Endothelial cell of umbilical vein (primary cell): ENCODE data around the gene ZBTB37. TPM values are rescaled to one million over a fixed set of nuclear protein-coding genes. Genes with fewer than 3 reads are reported as not detected.

ENCODE experiments used
- BruUV-seq: library from RNA; stranded (reverse); fragments of 400-500 nt; replicated peaks from 2 replicates; lab custom pipeline; 2021; lab: Mats Ljungman, UMichigan
- CTCF ChIA-PET: fragments of 300-600, 350-600 bp; sonication (Branson Sonifier 250); formaldehyde crosslinking; loops from one replicate; lab custom pipeline; 2021; ENCODE audit warnings: antibody characterized with exemption, inconsistent platforms; lab: Charles Lee
- POLR2A ChIA-PET: fragments of 300-600, 350-600 bp; sonication (Branson Sonifier 250); formaldehyde crosslinking; loops from one replicate; lab custom pipeline; 2021; ENCODE audit warnings: antibody characterized with exemption, inconsistent platforms; lab: Charles Lee
- DNase-seq: peaks from one replicate; pipeline ENCODE4 v3.0.0-alpha.2; 2011; ENCODE audit warnings: low read depth, low spot score
- FAIRE-seq: peaks from 2 replicates; lab custom pipeline; 2011; peaks lifted over from hg19 to GRCh38; lab: Jason Lieb, UNC
- H2AFZ ChIP-seq: 2 replicates; pipeline ENCODE4 v1.6.0; 2012; ENCODE audit warnings: low read depth, low read length, control low read depth, inconsistent platforms
- H3K27ac ChIP-seq: 2 replicates; pipeline ENCODE4 v1.5.1; 2011; ENCODE audit warnings: low read depth, mild to moderate bottlenecking, control low read depth, low read length, moderate library complexity; ENCODE audit not compliant: insufficient read depth
- H3K27me3 ChIP-seq, 2 experiments: 2 replicates each; pipeline versions ENCODE4 v1.6.0 to v1.6.1; 2011; ENCODE audit warnings: low read length in 2 of 2, mixed read lengths in 1 of 2; ENCODE audit not compliant: control insufficient read depth in 2 of 2, insufficient read depth in 2 of 2
- H3K36me3 ChIP-seq, 2 experiments: 2 replicates in 1 of 2; 3 replicates in 1 of 2; pipeline ENCODE4 v1.5.1; 2011; ENCODE audit warnings: low read length in 2 of 2, mild to moderate bottlenecking in 1 of 2, moderate library complexity in 1 of 2; ENCODE audit not compliant: control insufficient read depth in 2 of 2, insufficient read depth in 2 of 2; ENCODE audit errors: extremely low read depth in 1 of 2
- H3K4me1 ChIP-seq: 3 replicates; pipeline ENCODE4 v1.5.1; 2011; ENCODE audit warnings: mild to moderate bottlenecking, low read length; ENCODE audit not compliant: control insufficient read depth, insufficient read depth; ENCODE audit errors: extremely low read depth
- H3K4me2 ChIP-seq: 2 replicates; pipeline ENCODE4 v1.6.1; 2011; ENCODE audit warnings: low read length, control low read depth, mixed read lengths; ENCODE audit not compliant: insufficient read depth
- H3K4me3 ChIP-seq, 3 experiments: fragments of 200-600 bp in 1 of 3; sonication (generic), shearing (Covaris generic) in 1 of 3; replicated peaks in 1 of 3; 2 replicates each; pipeline ENCODE4 v1.5.1; 2011 to 2016; ENCODE audit warnings: control low read depth in 3 of 3, low read length in 3 of 3, mild to moderate bottlenecking in 2 of 3, inconsistent platforms in 1 of 3, low read depth in 1 of 3, moderate library complexity in 1 of 3; ENCODE audit not compliant: insufficient read depth in 1 of 3
- H3K79me2 ChIP-seq: 2 replicates; pipeline ENCODE4 v1.6.0; 2012; ENCODE audit warnings: low read length, inconsistent platforms; ENCODE audit not compliant: control insufficient read depth, insufficient read depth
- H3K9ac ChIP-seq: replicated peaks from 2 replicates; pipeline ENCODE3; 2011; ENCODE audit warnings: low read length, control low read depth; ENCODE audit not compliant: insufficient read depth; ENCODE audit errors: extremely low read depth
- H3K9me1 ChIP-seq: replicated peaks from 3 replicates; pipeline ENCODE4 v1.6.0; 2011; ENCODE audit warnings: mild to moderate bottlenecking, low read length; ENCODE audit not compliant: control insufficient read depth, insufficient read depth; ENCODE audit errors: extremely low read depth
- H3K9me3 ChIP-seq: replicated peaks from 2 replicates; pipeline ENCODE4 v1.5.1; 2012; ENCODE audit warnings: low read length, inconsistent platforms; ENCODE audit not compliant: control insufficient read depth, insufficient read depth
- H4K20me1 ChIP-seq: replicated peaks from 2 replicates; pipeline ENCODE3; 2011; ENCODE audit warnings: mild to moderate bottlenecking, low read length; ENCODE audit not compliant: control insufficient read depth, insufficient read depth; ENCODE audit errors: extremely low read depth
- EZH2 ChIP-seq: IDR thresholded peaks from 2 replicates; pipeline ENCODE4 v1.6.1; 2012; ENCODE audit warnings: borderline replicate concordance, low read depth, mild to moderate bottlenecking, moderate library complexity, low read length, inconsistent platforms; ENCODE audit not compliant: severe bottlenecking
- FOS ChIP-seq: IDR thresholded peaks from 2 replicates; pipeline ENCODE4 v1.6.1; 2011; ENCODE audit warnings: mild to moderate bottlenecking, low read length, moderate library complexity, borderline replicate concordance; ENCODE audit not compliant: insufficient read depth
- GATA2 ChIP-seq: IDR thresholded peaks from 2 replicates; pipeline ENCODE4 v1.7.0; 2011; ENCODE audit warnings: low read depth, mild to moderate bottlenecking, moderate library complexity, mixed read lengths, low read length; ENCODE audit not compliant: insufficient read length, insufficient read depth
- JUN ChIP-seq: IDR thresholded peaks from 2 replicates; pipeline ENCODE4 v1.6.1; 2011; ENCODE audit warnings: borderline replicate concordance, low read depth; ENCODE audit not compliant: insufficient read length, insufficient read depth
- MAX ChIP-seq: IDR thresholded peaks from 2 replicates; pipeline ENCODE4 v1.6.1; 2011; ENCODE audit not compliant: insufficient read depth, insufficient read length
- MYC ChIP-seq: IDR thresholded peaks from one replicate; pipeline ENCODE4 v1.6.1; 2011; ENCODE audit warnings: mild to moderate bottlenecking, low read depth, low read length
- POLR2A ChIP-seq: IDR thresholded peaks from 2 replicates; pipeline ENCODE4 v1.6.1; 2012; ENCODE audit warnings: low read depth, mild to moderate bottlenecking, control low read depth, low read length
- POLR2AphosphoS5 ChIP-seq: IDR thresholded peaks from 2 replicates; pipeline ENCODE4 v1.6.1; 2012; ENCODE audit warnings: low read depth, mild to moderate bottlenecking, control low read depth, low read length, moderate library complexity; ENCODE audit not compliant: insufficient read depth
- dilution Hi-C: fragments of 300-500 bp; cut with MboI; formaldehyde crosslinking; loops from one replicate; pipeline ENCODE4 v1.15.0; 2019; ENCODE audit warnings: low sequenced_read_pairs; ENCODE audit not compliant: extremely low pct_ligation_motif_present
- intact Hi-C: fragments of 100-400 bp; cut with micrococcal nuclease; formaldehyde crosslinking; loops from one replicate; pipeline ENCODE4 v1.10.0; 2022
- polyA plus RNA-seq, 4 experiments: library from polyadenylated mRNA; depleted of rRNA in 3 of 4; stranded (reverse) in 3 of 4; unstranded in 1 of 4; fragments of >200 nt; gene quantifications; 2 replicates each; pipeline versions ENCODE4 v1.2.1 to v1.2.3, GENCODE V29; 2011 to 2012; ENCODE audit warnings: missing spikeins in 1 of 4
- total RNA-seq: library from RNA; stranded (reverse); gene quantifications from 2 replicates; pipeline ENCODE4 v1.2.3, GENCODE V29; 2021
- TF ChIP-seq, protein P1 (sequence below), 2 donors: IDR thresholded peaks; 1 replicate in 1 of 2; 2 replicates in 1 of 2; pipeline ENCODE4 v1.5.1; 2011; ENCODE audit warnings: low read length in 2 of 2, mild to moderate bottlenecking in 2 of 2, moderate library complexity in 2 of 2, control low read depth in 1 of 2, inconsistent platforms in 1 of 2, low read depth in 1 of 2; ENCODE audit not compliant: insufficient read depth in 1 of 2; ENCODE audit errors: extremely low read depth in 1 of 2

Gene ZBTB37
- total and polyA plus RNA-seq, 2 donors (not counting 3 experiments of a cell fraction or from before 2014, with no cell fraction given): 0.94 to 5.9 TPM

DNA sequence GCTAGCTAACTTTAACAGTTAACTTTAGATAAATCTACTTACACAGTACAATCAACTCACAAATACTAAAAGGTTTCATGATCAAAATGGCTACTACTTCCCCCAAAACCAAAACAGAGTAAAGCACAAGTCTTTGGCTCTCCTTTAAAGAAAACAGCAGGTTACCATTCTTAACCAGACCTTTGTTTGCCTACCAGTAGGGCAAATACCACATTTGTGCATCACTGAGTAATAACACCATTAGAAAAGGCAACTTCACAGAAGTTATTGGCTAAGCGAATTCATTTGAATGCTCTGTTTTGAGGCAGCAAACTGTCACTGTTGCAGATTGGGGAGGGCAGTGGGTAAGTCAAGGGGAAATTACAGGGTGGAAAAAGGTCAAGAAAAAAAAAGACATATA lies 66.3 kb downstream of the ZBTB37 start:
- intact Hi-C loops: no loop called here
- DNase-seq (no peak), FAIRE-seq (no peak)
- H3K9me1 ChIP-seq: no peaks in the 10 kb centered on the region
- H3K9me3 ChIP-seq: no peaks in the 10 kb centered on the region
- H3K4me3 ChIP-seq: no peak overlapping the region
- BruUV-seq: no TSS peak
- dilution Hi-C loops: no loop called here
- no peaks in the 10 kb centered on the region for H3K79me2 ChIP-seq
- H3K27ac ChIP-seq: no peak overlapping the region
- CTCF ChIA-PET: interaction anchor here (0.9 kb wide), 1 partner anchor 12 kb away, joined by 4 read pairs; no protein-coding TSS in a partner anchor
- no peaks in the 10 kb centered on the region for H4K20me1 ChIP-seq
- H3K4me1 ChIP-seq: no peaks in the 10 kb centered on the region
- H2AFZ ChIP-seq: no peak overlapping the region
- TF ChIP-seq MYC: no peak
- no peak for TF ChIP-seq MAX
- TF ChIP-seq GATA2: no peak
- no peak for TF ChIP-seq EZH2
- TF ChIP-seq, protein P1, sequence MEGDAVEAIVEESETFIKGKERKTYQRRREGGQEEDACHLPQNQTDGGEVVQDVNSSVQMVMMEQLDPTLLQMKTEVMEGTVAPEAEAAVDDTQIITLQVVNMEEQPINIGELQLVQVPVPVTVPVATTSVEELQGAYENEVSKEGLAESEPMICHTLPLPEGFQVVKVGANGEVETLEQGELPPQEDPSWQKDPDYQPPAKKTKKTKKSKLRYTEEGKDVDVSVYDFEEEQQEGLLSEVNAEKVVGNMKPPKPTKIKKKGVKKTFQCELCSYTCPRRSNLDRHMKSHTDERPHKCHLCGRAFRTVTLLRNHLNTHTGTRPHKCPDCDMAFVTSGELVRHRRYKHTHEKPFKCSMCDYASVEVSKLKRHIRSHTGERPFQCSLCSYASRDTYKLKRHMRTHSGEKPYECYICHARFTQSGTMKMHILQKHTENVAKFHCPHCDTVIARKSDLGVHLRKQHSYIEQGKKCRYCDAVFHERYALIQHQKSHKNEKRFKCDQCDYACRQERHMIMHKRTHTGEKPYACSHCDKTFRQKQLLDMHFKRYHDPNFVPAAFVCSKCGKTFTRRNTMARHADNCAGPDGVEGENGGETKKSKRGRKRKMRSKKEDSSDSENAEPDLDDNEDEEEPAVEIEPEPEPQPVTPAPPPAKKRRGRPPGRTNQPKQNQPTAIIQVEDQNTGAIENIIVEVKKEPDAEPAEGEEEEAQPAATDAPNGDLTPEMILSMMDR (IDR thresholded peaks at IDR 0.05; ENCODE audit: extremely low read depth in 1 of 2, insufficient read depth in 1 of 2, low read depth in 1 of 2, low read length in 2 of 2): no peak
- TF ChIP-seq POLR2A: no peak
- no peak for TF ChIP-seq FOS
- TF ChIP-seq JUN: no peak
- TF ChIP-seq POLR2AphosphoS5: no peak
- H3K36me3 ChIP-seq: peaks cover 4 to 13% of the 10 kb centered on the region in 2 experiments
- POLR2A ChIA-PET: no interaction called here
- H3K4me2 ChIP-seq: no peak overlapping the region
- no peaks in the 10 kb centered on the region for H3K27me3 ChIP-seq
- H3K9ac ChIP-seq: no peak overlapping the region
